WTC11 (cell line): Measurements from ENCODE around the gene KRTAP21-2.

Source experiments
- CREB1 ChIP-seq: sonication (generic); formaldehyde crosslinking; IDR thresholded peaks from 2 replicates; pipeline ENCODE4 v1.8.0; 2023; ENCODE audit warnings: mild to moderate bottlenecking, missing genetic modification reagents
- ELF4 ChIP-seq: sonication (generic); formaldehyde crosslinking; IDR thresholded peaks from 2 replicates; pipeline ENCODE4 v1.8.1; 2022; ENCODE audit warnings: low read depth, mild to moderate bottlenecking, moderate library complexity, missing genetic modification reagents
- ESRRA ChIP-seq: sonication (generic); formaldehyde crosslinking; IDR thresholded peaks from 2 replicates; pipeline ENCODE4 v1.8.1; 2022; ENCODE audit warnings: mild to moderate bottlenecking, missing genetic modification reagents, borderline replicate concordance
- GABPB1 ChIP-seq: sonication (generic); formaldehyde crosslinking; IDR thresholded peaks from 2 replicates; pipeline ENCODE4 v1.8.1; 2023; ENCODE audit warnings: mild to moderate bottlenecking, missing genetic modification reagents
- RELA ChIP-seq: sonication (generic); formaldehyde crosslinking; IDR thresholded peaks from 2 replicates; pipeline ENCODE4 v1.8.1; 2022; ENCODE audit warnings: missing genetic modification reagents, mild to moderate bottlenecking, borderline replicate concordance
- SP1 ChIP-seq: sonication (generic); formaldehyde crosslinking; conservative IDR thresholded peaks from 2 replicates; pipeline ENCODE4 v1.8.1; 2022; ENCODE audit warnings: missing genetic modification reagents
- TF ChIP-seq, protein P1 (sequence below): fragments of 200-600 bp; IDR thresholded peaks from 2 replicates; pipeline ENCODE4 v1.8.0; 2022; ENCODE audit warnings: antibody characterized with exemption
- TF ChIP-seq, protein P2 (sequence below): sonication (generic); formaldehyde crosslinking; conservative IDR thresholded peaks from 2 replicates; pipeline ENCODE4 v1.8.1; 2023; ENCODE audit warnings: mild to moderate bottlenecking, low read depth, missing genetic modification reagents, moderate library complexity
- TF ChIP-seq, protein P3 (sequence below): sonication (generic); formaldehyde crosslinking; IDR thresholded peaks from 2 replicates; pipeline ENCODE4 v1.8.0; 2023; ENCODE audit warnings: missing genetic modification reagents
- TF ChIP-seq, protein P4 (sequence below): fragments of 250-450 bp; sonication (Bioruptor Pico); IDR thresholded peaks from 2 replicates; pipeline ENCODE4 v1.8.0; 2021; ENCODE audit warnings: mild to moderate bottlenecking
- TF ChIP-seq, protein P5 (sequence below): sonication (generic); formaldehyde crosslinking; IDR thresholded peaks from 2 replicates; pipeline ENCODE4 v1.8.1; 2022; ENCODE audit warnings: low read depth, missing genetic modification reagents, borderline replicate concordance

DNA sequence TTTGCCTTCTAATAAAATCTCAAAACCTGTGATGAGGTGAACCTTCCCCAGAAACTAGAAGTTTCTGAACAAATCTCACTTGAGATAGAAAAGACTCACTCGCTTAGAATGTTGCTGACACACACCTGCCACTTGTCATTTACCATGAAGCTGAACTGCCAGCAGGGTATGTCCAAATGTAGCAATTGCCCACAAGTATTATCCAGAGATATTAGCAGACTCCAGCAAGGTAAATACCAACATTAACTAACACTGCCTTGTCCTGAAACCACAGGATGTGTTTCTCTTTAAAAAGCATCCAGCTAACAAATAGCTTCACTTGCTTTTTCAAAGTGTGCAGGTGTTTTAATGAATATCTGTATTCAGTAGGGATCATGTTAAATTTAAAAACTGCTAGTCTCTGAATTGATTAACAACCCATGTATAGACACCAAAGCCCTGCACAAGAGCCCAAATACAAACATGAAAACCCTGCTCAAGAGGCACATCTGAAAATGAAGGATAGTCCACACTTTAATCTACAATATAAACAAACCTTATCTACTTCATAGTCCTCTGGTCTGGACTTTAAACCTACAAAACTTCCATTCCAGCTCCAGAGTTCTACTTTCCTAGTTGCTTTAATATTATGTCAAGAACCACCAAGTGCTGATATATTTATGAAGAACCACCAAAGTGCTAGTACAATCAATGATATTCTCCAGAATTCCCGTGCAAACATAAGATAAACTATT is 46.7 kb upstream of the KRTAP21-2 start:
- TF ChIP-seq, protein P1, sequence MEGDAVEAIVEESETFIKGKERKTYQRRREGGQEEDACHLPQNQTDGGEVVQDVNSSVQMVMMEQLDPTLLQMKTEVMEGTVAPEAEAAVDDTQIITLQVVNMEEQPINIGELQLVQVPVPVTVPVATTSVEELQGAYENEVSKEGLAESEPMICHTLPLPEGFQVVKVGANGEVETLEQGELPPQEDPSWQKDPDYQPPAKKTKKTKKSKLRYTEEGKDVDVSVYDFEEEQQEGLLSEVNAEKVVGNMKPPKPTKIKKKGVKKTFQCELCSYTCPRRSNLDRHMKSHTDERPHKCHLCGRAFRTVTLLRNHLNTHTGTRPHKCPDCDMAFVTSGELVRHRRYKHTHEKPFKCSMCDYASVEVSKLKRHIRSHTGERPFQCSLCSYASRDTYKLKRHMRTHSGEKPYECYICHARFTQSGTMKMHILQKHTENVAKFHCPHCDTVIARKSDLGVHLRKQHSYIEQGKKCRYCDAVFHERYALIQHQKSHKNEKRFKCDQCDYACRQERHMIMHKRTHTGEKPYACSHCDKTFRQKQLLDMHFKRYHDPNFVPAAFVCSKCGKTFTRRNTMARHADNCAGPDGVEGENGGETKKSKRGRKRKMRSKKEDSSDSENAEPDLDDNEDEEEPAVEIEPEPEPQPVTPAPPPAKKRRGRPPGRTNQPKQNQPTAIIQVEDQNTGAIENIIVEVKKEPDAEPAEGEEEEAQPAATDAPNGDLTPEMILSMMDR = no peak
- TF ChIP-seq ESRRA (CRISPR knock-in tag) (no peak), GABPB1 (no peak), RELA (CRISPR knock-in tag) (no peak), CREB1 (CRISPR knock-in tag) (no peak), SP1 (CRISPR knock-in tag) (no peak), ELF4 (CRISPR knock-in tag) (no peak)
- TF ChIP-seq, protein P2, sequence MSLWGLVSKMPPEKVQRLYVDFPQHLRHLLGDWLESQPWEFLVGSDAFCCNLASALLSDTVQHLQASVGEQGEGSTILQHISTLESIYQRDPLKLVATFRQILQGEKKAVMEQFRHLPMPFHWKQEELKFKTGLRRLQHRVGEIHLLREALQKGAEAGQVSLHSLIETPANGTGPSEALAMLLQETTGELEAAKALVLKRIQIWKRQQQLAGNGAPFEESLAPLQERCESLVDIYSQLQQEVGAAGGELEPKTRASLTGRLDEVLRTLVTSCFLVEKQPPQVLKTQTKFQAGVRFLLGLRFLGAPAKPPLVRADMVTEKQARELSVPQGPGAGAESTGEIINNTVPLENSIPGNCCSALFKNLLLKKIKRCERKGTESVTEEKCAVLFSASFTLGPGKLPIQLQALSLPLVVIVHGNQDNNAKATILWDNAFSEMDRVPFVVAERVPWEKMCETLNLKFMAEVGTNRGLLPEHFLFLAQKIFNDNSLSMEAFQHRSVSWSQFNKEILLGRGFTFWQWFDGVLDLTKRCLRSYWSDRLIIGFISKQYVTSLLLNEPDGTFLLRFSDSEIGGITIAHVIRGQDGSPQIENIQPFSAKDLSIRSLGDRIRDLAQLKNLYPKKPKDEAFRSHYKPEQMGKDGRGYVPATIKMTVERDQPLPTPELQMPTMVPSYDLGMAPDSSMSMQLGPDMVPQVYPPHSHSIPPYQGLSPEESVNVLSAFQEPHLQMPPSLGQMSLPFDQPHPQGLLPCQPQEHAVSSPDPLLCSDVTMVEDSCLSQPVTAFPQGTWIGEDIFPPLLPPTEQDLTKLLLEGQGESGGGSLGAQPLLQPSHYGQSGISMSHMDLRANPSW (CRISPR knock-in tag) = no peak
- TF ChIP-seq, protein P3, sequence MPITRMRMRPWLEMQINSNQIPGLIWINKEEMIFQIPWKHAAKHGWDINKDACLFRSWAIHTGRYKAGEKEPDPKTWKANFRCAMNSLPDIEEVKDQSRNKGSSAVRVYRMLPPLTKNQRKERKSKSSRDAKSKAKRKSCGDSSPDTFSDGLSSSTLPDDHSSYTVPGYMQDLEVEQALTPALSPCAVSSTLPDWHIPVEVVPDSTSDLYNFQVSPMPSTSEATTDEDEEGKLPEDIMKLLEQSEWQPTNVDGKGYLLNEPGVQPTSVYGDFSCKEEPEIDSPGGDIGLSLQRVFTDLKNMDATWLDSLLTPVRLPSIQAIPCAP = no peak
- TF ChIP-seq, protein P4, sequence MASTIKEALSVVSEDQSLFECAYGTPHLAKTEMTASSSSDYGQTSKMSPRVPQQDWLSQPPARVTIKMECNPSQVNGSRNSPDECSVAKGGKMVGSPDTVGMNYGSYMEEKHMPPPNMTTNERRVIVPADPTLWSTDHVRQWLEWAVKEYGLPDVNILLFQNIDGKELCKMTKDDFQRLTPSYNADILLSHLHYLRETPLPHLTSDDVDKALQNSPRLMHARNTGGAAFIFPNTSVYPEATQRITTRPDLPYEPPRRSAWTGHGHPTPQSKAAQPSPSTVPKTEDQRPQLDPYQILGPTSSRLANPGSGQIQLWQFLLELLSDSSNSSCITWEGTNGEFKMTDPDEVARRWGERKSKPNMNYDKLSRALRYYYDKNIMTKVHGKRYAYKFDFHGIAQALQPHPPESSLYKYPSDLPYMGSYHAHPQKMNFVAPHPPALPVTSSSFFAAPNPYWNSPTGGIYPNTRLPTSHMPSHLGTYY = no peak
- TF ChIP-seq, protein P5, sequence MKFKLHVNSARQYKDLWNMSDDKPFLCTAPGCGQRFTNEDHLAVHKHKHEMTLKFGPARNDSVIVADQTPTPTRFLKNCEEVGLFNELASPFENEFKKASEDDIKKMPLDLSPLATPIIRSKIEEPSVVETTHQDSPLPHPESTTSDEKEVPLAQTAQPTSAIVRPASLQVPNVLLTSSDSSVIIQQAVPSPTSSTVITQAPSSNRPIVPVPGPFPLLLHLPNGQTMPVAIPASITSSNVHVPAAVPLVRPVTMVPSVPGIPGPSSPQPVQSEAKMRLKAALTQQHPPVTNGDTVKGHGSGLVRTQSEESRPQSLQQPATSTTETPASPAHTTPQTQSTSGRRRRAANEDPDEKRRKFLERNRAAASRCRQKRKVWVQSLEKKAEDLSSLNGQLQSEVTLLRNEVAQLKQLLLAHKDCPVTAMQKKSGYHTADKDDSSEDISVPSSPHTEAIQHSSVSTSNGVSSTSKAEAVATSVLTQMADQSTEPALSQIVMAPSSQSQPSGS (CRISPR knock-in tag) = no peak
